Epithelial cell of proximal tubule (primary cell): ENCODE measurements around the gene ZGPAT. TPM values are rescaled to one million over a fixed set of nuclear protein-coding genes. Genes with fewer than 3 reads are reported as not detected.
A peak's percentile ranks its signal among the peaks of the same experiment; 100 is the strongest.

Experiments
- DNase-seq: peaks from one replicate; pipeline ENCODE4 v3.0.0-alpha.2; 2011; ENCODE audit warnings: low read depth
- H3K4me3 ChIP-seq: 2 replicates; pipeline ENCODE4 v1.5.1; 2011; ENCODE audit warnings: low read depth, mild to moderate bottlenecking, low read length
- total RNA-seq: library from RNA; depleted of rRNA; stranded (reverse); fragments of >200 nt; gene quantifications from 2 replicates; pipeline ENCODE4 v1.2.3, GENCODE V29; 2015
- TF ChIP-seq, protein P1 (sequence below): conservative IDR thresholded peaks from 2 replicates; pipeline ENCODE4 v1.5.1; 2012; ENCODE audit warnings: low read depth, mild to moderate bottlenecking, low read length

ZGPAT gene
- total RNA-seq, 1 donor from 2014 or later: 36.5 TPM

DNA sequence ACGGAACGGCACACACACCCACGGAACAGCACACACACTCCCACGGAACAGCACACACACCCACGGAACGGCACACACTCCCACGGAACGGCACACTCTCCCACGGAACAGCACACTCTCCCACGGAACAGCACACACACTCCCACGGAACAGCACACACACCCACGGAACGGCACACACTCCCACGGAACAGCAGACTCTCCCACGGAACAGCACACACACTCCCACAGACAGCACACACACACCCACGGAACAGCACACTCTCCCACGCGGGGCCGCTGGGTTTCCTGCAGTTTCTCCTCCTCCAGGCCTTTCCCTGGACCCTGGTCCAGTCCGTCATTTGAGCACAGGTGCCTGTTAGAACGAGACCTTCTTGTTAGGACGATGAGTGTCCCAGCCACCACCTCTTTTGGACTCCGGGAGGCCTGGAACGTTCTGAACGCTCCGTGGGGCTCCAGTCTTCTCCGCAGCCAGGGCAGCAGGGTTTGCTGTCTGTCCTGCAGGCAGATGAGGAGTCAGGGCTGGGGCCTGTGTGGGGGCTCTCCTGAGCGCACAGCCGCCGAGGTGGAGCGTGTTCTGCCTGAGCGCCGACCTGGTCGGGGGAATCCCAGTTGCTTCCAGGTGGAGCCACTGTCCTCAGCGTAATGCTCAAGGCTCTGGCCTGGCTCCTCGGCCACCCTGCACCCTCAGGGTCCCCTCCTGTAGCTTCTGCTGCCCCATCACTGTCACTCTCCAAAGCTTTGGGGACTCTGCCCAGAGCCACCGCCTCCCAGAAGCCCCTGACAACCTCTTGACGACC is 29.0 kb upstream of the ZGPAT start:
- no peak for DNase-seq
- no peak overlapping the region for H3K4me3 ChIP-seq
- TF ChIP-seq, protein P1, sequence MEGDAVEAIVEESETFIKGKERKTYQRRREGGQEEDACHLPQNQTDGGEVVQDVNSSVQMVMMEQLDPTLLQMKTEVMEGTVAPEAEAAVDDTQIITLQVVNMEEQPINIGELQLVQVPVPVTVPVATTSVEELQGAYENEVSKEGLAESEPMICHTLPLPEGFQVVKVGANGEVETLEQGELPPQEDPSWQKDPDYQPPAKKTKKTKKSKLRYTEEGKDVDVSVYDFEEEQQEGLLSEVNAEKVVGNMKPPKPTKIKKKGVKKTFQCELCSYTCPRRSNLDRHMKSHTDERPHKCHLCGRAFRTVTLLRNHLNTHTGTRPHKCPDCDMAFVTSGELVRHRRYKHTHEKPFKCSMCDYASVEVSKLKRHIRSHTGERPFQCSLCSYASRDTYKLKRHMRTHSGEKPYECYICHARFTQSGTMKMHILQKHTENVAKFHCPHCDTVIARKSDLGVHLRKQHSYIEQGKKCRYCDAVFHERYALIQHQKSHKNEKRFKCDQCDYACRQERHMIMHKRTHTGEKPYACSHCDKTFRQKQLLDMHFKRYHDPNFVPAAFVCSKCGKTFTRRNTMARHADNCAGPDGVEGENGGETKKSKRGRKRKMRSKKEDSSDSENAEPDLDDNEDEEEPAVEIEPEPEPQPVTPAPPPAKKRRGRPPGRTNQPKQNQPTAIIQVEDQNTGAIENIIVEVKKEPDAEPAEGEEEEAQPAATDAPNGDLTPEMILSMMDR: no peak

DNA sequence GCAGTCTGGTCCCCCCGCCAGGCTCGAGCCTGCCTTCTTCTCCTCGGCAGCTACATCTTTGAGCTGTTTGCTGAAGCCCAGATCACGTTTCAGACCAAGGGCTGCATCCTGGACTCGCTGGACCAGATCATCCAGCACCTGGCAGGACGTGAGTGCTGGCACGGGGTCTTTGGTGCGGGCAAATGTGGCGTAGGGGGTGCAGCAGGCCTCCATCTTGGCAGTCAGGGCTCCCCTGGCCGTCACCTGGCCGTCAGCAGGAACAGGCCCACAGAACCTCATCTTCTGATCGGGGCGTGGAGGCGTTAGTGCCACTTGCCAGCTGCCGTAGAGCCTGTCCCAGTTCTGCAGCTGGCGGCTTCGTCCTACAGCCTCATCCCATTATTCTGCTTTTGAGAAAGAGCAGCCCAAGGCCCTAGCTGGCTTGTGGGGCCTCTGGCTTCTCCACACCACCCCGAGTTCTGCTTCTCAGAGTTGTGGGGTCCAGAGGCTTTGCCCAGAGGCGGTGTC is 28.0 kb upstream of the ZGPAT start:
- H3K4me3 ChIP-seq: no peak overlapping the region
- DNase-seq: no peak
- TF ChIP-seq, protein P1: no peak

DNA sequence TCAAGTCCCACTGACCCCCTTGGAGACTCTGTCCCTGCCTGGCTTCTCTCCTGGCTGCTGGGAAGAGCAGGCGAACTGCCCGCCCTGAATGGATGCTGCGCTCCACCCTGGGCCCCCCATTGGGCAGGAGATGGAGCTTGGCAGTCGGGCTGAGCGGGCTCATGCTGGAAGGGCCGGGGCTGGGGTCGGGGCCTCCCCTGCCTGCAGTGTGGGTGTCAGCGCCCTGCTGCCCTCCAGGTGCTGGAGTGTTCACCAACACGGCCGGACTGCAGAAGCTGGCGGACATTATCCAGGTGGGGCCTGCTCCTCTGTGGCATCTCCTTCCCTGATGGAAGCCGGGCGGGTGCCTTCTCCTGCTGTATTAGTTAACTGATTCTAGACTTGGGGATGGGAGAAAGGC is 27.4 kb upstream of the ZGPAT start:
- H3K4me3 ChIP-seq: no peak overlapping the region
- TF ChIP-seq, protein P1: no peak
- DNase-seq: no peak

DNA sequence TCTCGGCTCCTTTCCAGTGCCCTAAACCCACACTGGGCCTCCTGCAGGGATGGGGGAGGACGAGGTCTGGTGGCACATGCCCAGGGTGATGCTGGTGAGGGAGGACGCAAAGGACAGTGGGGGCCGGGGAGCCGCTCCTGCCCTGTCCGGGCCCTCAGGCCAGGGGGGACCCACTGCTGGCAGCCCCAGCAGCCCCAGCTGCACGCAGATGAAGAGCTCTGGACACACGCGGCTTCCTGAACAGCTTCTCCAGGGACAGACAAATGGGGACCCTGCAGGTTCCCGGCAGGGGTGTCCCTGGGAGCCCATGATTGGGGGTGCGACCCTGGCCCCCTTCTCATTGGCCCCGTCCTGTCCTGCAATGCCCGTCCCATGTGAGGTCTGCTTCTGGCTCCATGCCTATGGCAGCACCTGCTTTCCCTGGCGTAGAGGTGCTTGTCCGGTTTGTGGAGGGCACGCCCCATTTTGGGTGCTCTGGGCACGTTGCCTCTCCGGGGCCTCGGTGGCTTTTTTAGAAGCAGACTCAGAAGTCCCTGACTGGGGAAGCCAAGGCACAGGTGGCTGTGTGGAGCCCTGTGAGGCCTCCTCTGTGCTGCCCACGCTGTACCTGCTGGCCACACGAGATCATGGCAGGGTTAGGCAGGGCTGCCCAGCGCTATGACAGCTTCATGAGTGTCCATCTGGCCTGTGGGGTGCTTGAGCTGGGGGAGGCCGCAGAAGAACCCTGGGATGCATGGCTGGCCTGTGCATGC is 26.8 kb upstream of the ZGPAT start:
- TF ChIP-seq, protein P1: no peak
- H3K4me3 ChIP-seq: no peak overlapping the region
- no peak for DNase-seq

DNA sequence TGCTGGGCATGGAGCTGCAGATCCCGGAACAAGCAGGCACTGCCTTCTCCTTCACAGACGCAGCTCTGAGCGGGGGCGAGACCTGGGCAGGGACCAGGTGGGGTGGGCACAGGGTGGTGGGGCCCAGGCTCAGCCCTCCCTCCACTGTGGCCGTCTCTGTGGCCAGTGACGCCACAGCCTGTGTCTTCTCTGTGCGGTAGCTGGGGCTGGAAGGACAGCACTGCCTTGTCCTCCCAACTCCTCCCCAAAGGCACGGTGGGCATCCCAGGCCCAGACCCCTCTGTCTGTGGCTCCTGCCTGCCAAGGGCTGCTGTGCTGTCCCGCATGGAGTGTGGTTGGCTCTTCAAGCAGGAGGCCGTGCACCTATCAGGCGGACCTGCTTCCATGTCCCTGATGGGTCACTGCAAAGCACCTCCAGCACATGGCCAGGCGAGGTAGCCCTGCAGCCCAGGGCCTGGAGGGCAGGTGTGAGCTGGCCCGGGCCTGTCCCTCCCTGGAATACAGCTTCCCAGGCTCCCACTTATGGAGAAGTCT is 26.2 kb upstream of the ZGPAT start:
- no peak for DNase-seq
- no peak overlapping the region for H3K4me3 ChIP-seq
- TF ChIP-seq, protein P1: no peak

DNA sequence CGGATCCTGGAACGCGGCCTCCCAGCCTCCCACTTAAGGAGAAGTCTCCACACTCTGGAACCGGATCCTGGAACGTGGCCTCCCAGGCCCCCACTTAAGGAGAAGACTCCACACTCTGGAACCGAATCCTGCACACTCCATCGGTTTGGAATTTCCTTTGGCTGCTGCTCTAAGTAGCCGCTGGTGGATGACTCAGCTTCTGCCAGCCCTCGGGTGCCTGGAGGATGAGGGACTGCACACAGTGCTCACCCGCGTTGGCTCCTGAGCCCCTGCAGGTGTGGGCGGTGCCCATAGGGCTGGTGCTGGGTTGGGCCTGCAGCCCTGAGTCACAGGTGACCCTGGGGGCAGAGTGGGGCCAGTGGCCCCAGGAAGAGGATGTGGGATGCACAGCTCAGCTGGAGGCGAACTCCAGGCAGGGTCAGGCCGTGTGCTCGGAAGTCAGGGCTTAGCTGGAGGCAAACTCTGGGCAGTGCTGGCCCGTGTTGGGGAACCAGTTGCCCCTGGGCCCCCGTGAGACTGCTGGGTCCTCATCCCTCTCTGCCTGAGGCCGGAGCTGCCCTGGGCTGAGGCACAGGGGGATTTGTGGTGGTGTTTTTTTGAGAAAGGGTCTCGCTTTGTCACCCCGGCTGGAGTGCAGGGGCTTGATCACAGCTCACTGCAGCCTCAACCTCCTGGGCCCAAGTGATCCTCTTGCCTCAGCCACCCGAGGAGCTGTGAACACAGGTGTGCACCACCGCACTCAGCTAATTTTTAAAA is 25.3 kb upstream of the ZGPAT start:
- TF ChIP-seq, protein P1: no peak
- no peak overlapping the region for H3K4me3 ChIP-seq
- DNase-seq: peak; percentile 94
